AG04449 (cell line): ENCODE data around the gene PCNX4.

Experiments
- CTCF ChIA-PET: fragments of 350-600 bp; formaldehyde crosslinking; extraction: SDS; loops from one replicate; lab custom pipeline; 2021; ENCODE audit warnings: antibody characterized with exemption; lab: Yijun Ruan, JAX
- POLR2A ChIA-PET: fragments of 400-600, 350-600 bp; formaldehyde crosslinking; extraction: SDS; loops from one replicate; lab custom pipeline; 2020; ENCODE audit warnings: antibody characterized with exemption, inconsistent platforms; lab: Yijun Ruan, JAX
- DNase-seq: peaks from one replicate; pipeline ENCODE4 v3.0.0-alpha.2; 2010; ENCODE audit warnings: low read depth, low spot score
- H3K4me3 ChIP-seq: 2 replicates; pipeline ENCODE4 v1.5.1; 2011; ENCODE audit warnings: low read depth, mild to moderate bottlenecking, control low read depth, low read length
- TF ChIP-seq, protein P1 (sequence below): IDR thresholded peaks from one replicate; pipeline ENCODE4 v1.5.1; 2011; ENCODE audit warnings: mild to moderate bottlenecking, moderate library complexity, low read length, control low read depth, inconsistent platforms; ENCODE audit not compliant: insufficient read depth; ENCODE audit errors: missing control alignments

PCNX4 gene

DNA sequence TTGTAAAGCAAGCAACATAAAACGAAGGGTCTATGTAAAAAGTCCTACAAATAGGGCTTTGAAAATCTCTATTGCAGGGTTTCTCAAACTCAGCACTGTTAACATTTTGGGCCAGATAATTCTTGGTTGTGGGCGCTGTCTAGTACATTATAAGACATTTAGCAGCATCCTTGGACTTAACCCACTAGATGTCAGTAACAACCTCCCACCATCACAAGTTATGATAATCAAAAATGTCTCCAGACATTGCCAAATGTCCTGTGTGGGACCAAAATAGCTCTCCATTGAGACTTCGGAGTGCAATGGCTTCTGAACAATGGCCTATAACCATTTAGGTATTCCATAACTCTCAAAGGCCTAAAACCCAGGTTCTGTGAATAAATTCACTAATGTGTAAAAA, 96.4 kb downstream of the PCNX4 start:
- DNase-seq = no peak
- TF ChIP-seq, protein P1, sequence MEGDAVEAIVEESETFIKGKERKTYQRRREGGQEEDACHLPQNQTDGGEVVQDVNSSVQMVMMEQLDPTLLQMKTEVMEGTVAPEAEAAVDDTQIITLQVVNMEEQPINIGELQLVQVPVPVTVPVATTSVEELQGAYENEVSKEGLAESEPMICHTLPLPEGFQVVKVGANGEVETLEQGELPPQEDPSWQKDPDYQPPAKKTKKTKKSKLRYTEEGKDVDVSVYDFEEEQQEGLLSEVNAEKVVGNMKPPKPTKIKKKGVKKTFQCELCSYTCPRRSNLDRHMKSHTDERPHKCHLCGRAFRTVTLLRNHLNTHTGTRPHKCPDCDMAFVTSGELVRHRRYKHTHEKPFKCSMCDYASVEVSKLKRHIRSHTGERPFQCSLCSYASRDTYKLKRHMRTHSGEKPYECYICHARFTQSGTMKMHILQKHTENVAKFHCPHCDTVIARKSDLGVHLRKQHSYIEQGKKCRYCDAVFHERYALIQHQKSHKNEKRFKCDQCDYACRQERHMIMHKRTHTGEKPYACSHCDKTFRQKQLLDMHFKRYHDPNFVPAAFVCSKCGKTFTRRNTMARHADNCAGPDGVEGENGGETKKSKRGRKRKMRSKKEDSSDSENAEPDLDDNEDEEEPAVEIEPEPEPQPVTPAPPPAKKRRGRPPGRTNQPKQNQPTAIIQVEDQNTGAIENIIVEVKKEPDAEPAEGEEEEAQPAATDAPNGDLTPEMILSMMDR = peak; percentile 3
- ChIA-PET CTCF (interaction anchor here (1.1 to 13.8 kb wide), 5 partner anchors 122 to 1097 kb away, joined by 3 to 295 read pairs (median 9); no protein-coding TSS in a partner anchor), POLR2A (no interaction called here)
- no peak overlapping the region for H3K4me3 ChIP-seq

- no peak overlapping the region for H3K4me3 ChIP-seq
- ChIA-PET CTCF (interaction anchor here (1.1 to 13.8 kb wide), 3 partner anchors 122 to 1097 kb away, joined by 3 to 295 read pairs (median 198); no protein-coding TSS in a partner anchor), POLR2A (no interaction called here)
- TF ChIP-seq, protein P1 = no peak
- DNase-seq = no peak
These were observed 97.0 kb downstream of the PCNX4 start for GRCh38 chr14:60188696-60189095.

DNA sequence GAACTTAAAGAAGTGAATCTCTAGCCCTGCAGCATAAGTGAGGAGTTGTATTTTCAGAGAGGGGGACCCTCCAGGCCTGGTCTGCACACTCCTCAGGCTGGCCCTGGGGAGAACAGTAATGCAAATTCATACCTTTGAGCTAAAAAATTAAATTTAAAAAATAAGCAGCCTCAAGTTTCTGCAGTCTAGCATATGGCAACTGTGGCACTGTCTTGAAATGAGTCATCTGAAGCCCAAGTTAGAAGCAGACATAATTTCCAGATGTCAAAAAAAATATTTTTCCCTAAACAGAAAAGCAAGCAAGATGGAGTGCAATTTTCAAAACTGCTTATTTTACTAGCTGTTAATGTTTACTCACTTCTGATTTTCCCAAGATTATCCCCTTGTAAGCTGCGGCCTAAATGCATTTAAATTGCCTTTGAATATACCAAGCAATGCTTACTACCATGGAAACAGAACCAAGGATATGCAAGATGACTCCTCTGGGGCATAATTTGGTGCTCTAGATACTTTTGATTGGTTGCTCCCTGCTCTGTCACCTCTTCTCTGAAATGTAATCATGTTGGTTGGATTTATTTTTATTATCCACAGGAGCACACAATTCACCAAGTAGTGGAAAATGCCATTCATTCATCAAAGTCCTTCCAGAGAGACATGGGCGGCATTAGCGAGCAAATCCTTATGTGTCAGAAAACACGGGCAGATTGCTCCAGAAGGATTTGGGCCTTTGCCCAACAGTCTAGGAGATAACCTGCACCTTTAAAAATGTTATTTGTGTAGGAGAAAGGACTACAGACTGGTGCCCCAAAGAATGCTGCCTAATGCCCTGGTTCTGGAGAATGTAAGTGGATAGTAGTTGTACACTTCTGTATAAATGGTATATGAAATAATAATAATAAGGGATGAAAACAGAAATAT, 98.5 kb downstream of the PCNX4 start:
- POLR2A ChIA-PET = no interaction called here

GRCh38 chr14:60195179-60195810, 103.6 kb downstream of the PCNX4 start:
- ChIA-PET CTCF (interaction anchor here (1.1 to 3.3 kb wide), 4 partner anchors 11 to 1090 kb away, joined by 3 to 18 read pairs (median 5); no protein-coding TSS in a partner anchor), POLR2A (no interaction called here)
- TF ChIP-seq, protein P1 = no peak
- no peak for DNase-seq
- no peak overlapping the region for H3K4me3 ChIP-seq

More for the DNA sequence above, 98.5 kb downstream of the PCNX4 start:
- H3K4me3 ChIP-seq = no peak overlapping the region
- CTCF ChIA-PET = interaction anchor here (0.6 to 13.8 kb wide), 4 partner anchors 124 to 1095 kb away, joined by 3 to 295 read pairs (median 102); no protein-coding TSS in a partner anchor
- TF ChIP-seq, protein P1 = no peak
- DNase-seq = no peak

GRCh38 chr14:60196291-60196690, 104.6 kb downstream of the PCNX4 start:
- H3K4me3 ChIP-seq = no peak overlapping the region
- DNase-seq = no peak
- ChIA-PET CTCF (interaction anchor here (1.1 to 3.3 kb wide), 4 partner anchors 12 to 1089 kb away, joined by 3 to 18 read pairs (median 5); no protein-coding TSS in a partner anchor), POLR2A (no interaction called here)
- TF ChIP-seq, protein P1 = no peak
